ENCODE measurements around the gene PAIP2.

DNA sequence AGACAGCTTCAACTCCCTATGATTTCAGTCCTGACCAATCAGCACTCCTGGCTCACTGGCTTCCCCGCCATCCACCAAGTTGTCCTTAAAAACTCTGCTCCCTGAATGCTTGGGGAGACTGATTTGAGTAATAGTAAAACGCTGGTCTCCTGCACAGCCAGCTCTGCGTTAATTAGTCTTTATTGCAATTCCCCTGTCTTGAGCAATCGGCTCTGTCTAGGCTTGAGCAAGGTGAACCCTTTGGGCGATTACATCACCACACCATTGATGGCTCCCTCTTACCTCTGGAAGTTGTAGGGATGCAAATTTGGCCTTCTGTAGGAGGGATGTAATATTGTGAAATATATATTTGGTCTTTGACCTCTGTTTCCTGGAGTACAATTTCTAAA, 44.4 kb downstream of the PAIP2 start:
- no peak for TF ChIP-seq POLR2A (IDR thresholded peaks at IDR 0.05)
- TF ChIP-seq, protein P1, sequence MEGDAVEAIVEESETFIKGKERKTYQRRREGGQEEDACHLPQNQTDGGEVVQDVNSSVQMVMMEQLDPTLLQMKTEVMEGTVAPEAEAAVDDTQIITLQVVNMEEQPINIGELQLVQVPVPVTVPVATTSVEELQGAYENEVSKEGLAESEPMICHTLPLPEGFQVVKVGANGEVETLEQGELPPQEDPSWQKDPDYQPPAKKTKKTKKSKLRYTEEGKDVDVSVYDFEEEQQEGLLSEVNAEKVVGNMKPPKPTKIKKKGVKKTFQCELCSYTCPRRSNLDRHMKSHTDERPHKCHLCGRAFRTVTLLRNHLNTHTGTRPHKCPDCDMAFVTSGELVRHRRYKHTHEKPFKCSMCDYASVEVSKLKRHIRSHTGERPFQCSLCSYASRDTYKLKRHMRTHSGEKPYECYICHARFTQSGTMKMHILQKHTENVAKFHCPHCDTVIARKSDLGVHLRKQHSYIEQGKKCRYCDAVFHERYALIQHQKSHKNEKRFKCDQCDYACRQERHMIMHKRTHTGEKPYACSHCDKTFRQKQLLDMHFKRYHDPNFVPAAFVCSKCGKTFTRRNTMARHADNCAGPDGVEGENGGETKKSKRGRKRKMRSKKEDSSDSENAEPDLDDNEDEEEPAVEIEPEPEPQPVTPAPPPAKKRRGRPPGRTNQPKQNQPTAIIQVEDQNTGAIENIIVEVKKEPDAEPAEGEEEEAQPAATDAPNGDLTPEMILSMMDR (IDR thresholded peaks at IDR 0.05 in 8 of 11, conservative IDR thresholded peaks at IDR 0.05 in 3 of 11): no peak
